Transverse colon (tissue), 4 donors: ENCODE measurements around the gene MSANTD2.

Experiments used
- CTCF ChIP-seq, 5 experiments: fragments of 200-600 bp in 3 of 5; fragments of 450-650 bp in 2 of 5; sonication (generic) in 3 of 5; IDR thresholded peaks; 1 replicate in 2 of 5; 2 replicates in 3 of 5; pipeline ENCODE4 v1.5.1; 2016 to 2017; ENCODE audit warnings: antibody characterized with exemption in 5 of 5, inconsistent platforms in 3 of 5, mild to moderate bottlenecking in 2 of 5, moderate library complexity in 1 of 5
- EP300 ChIP-seq: sonication (generic); formaldehyde crosslinking; IDR thresholded peaks from one replicate; pipeline ENCODE4 v1.6.1; 2017; ENCODE audit warnings: antibody characterized with exemption, low read depth
- POLR2A ChIP-seq: fragments of 450-650 bp; IDR thresholded peaks from one replicate; pipeline ENCODE4 v1.6.1; 2016; ENCODE audit warnings: antibody characterized with exemption, mild to moderate bottlenecking, moderate library complexity
- POLR2AphosphoS5 ChIP-seq, 3 donors: sonication (generic); formaldehyde crosslinking; IDR thresholded peaks; one replicate each; pipeline ENCODE4 v1.6.1; 2016; ENCODE audit warnings: antibody characterized with exemption in 3 of 3

GRCh38 chr11:124838805-124839127, 38.6 kb upstream of the MSANTD2 start:
- TF ChIP-seq CTCF (IDR thresholded peaks at IDR 0.05), result no peak
- TF ChIP-seq POLR2A, result no peak
- no peak for TF ChIP-seq POLR2AphosphoS5 (IDR thresholded peaks at IDR 0.05)
- TF ChIP-seq EP300, result no peak
